Measurements from ENCODE around the gene GRIN2A.

GRIN2A gene

DNA sequence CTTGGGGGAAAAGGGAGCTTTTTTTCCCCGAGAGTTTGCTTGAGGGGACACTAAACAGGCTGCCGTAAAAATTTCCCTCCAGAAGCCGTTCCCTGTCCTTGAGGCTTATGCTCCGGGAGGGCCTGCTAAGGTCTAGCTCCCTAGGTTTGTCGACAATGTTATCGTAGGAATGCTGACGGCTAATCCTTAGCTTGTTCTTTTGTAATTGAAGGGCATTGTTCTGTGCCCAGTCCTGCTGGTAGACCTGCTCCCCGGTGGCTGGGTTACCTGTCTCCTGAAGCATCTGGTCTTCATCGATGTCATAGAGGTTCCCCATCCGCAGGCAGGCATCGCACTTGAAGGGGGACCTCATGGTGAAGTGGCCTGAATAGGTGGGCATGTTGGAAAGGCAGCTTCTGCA lies 418.7 kb downstream of the GRIN2A start:
- no peak for DNase-seq
- H3K36me3 ChIP-seq (replicated peaks; ENCODE audit: insufficient read depth, low read length): no peaks in the 10 kb centered on the region
- H3K4me2 ChIP-seq (ENCODE audit: low read depth, low read length): no peak overlapping the region
- no peaks in the 10 kb centered on the region for H3K9me3 ChIP-seq (replicated peaks; ENCODE audit: insufficient read depth, low read length)
- no peak overlapping the region for H2AFZ ChIP-seq (ENCODE audit: low read length)
- H3K9ac ChIP-seq (ENCODE audit: low read length): no peak overlapping the region
- TF ChIP-seq EZH2phosphoT487 (IDR thresholded peaks at IDR 0.05; ENCODE audit: low read length) (no peak), EZH2 (optimal IDR thresholded peaks at IDR 0.05; ENCODE audit: low read depth, low read length) (no peak)
- TF ChIP-seq, protein P1, sequence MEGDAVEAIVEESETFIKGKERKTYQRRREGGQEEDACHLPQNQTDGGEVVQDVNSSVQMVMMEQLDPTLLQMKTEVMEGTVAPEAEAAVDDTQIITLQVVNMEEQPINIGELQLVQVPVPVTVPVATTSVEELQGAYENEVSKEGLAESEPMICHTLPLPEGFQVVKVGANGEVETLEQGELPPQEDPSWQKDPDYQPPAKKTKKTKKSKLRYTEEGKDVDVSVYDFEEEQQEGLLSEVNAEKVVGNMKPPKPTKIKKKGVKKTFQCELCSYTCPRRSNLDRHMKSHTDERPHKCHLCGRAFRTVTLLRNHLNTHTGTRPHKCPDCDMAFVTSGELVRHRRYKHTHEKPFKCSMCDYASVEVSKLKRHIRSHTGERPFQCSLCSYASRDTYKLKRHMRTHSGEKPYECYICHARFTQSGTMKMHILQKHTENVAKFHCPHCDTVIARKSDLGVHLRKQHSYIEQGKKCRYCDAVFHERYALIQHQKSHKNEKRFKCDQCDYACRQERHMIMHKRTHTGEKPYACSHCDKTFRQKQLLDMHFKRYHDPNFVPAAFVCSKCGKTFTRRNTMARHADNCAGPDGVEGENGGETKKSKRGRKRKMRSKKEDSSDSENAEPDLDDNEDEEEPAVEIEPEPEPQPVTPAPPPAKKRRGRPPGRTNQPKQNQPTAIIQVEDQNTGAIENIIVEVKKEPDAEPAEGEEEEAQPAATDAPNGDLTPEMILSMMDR (IDR thresholded peaks at IDR 0.05; ENCODE audit: low read length): no peak
- H4K20me1 ChIP-seq (ENCODE audit: insufficient read depth, low read length): no peaks in the 10 kb centered on the region
- H3K4me1 ChIP-seq (ENCODE audit: low read length): no peaks in the 10 kb centered on the region
- H3K27ac ChIP-seq (ENCODE audit: low read length): no peak overlapping the region
- H3K4me3 ChIP-seq (ENCODE audit: low read length): no peak overlapping the region
- H3K9me2 ChIP-seq (replicated peaks; ENCODE audit: insufficient read depth, low read length): no peaks in the 10 kb centered on the region
- no peaks in the 10 kb centered on the region for H3F3A ChIP-seq (ENCODE audit: insufficient read depth, low read length)
- no peaks in the 10 kb centered on the region for H3K79me2 ChIP-seq (ENCODE audit: low read length)
- H3K27me3 ChIP-seq (replicated peaks; ENCODE audit: insufficient read depth, low read length): no peaks in the 10 kb centered on the region

DNA sequence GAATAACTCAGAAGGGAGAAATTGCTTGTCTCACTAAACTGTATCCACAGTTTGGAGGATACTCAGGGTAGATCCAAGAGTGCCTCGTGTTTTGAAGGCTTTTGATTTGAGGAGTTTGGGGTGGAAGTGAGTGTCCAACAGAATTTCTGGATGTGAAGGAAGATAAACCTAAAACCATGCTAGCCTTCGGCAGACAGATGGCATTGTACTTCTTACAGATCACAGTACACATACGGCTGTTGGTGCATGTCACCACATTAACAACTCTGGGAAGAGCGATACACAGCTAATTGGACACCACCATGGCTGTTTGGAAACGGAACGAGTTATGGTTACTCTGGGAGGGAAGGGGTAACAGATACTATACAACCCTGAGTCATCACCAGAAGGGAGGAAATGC lies 420.4 kb downstream of the GRIN2A start:
- H3K4me2 ChIP-seq (ENCODE audit: low read depth, low read length): no peak overlapping the region
- H2AFZ ChIP-seq (ENCODE audit: low read length): no peak overlapping the region
- no peak overlapping the region for H3K27ac ChIP-seq (ENCODE audit: low read length)
- no peak overlapping the region for H3K4me3 ChIP-seq (ENCODE audit: low read length)
- TF ChIP-seq EZH2phosphoT487 (IDR thresholded peaks at IDR 0.05; ENCODE audit: low read length) (no peak), EZH2 (optimal IDR thresholded peaks at IDR 0.05; ENCODE audit: low read depth, low read length) (no peak)
- TF ChIP-seq, protein P1 (IDR thresholded peaks at IDR 0.05; ENCODE audit: low read length): no peak
- H3K27me3 ChIP-seq (replicated peaks; ENCODE audit: insufficient read depth, low read length): no peaks in the 10 kb centered on the region
- no peaks in the 10 kb centered on the region for H3K9me2 ChIP-seq (replicated peaks; ENCODE audit: insufficient read depth, low read length)
- no peaks in the 10 kb centered on the region for H3K4me1 ChIP-seq (ENCODE audit: low read length)
- H3K36me3 ChIP-seq (replicated peaks; ENCODE audit: insufficient read depth, low read length): no peaks in the 10 kb centered on the region
- no peak overlapping the region for H3K9ac ChIP-seq (ENCODE audit: low read length)
- no peak for DNase-seq
- H3K79me2 ChIP-seq (ENCODE audit: low read length): no peaks in the 10 kb centered on the region
- no peaks in the 10 kb centered on the region for H3F3A ChIP-seq (ENCODE audit: insufficient read depth, low read length)
- H4K20me1 ChIP-seq (ENCODE audit: insufficient read depth, low read length): no peaks in the 10 kb centered on the region
- no peaks in the 10 kb centered on the region for H3K9me3 ChIP-seq (replicated peaks; ENCODE audit: insufficient read depth, low read length)

DNA sequence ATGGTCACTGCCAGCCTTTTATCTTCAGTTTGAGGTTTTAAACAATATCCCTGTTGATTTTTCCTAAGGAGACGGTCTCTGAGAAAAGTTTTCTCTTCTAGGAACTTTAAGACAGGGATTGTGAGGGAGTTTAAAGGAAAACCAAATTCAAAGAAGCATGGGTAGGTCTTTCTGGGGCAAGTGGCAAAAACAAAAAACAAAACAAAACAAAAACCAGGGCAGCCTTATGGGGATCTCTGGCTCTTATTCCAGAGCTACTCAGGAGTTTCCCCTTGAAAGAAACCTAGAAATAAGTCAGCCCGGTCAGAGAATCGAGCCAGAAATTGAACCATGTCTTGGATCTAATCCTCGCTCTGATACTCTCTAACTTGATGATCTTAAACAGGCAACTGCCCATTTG lies 424.5 kb downstream of the GRIN2A start:
- Histone ChIP-seq H3K4me1 (ENCODE audit: low read length) (no peaks in the 10 kb centered on the region), H3K36me3 (replicated peaks; ENCODE audit: insufficient read depth, low read length) (no peaks in the 10 kb centered on the region), H3K27me3 (replicated peaks; ENCODE audit: insufficient read depth, low read length) (no peaks in the 10 kb centered on the region), H4K20me1 (ENCODE audit: insufficient read depth, low read length) (no peaks in the 10 kb centered on the region), H3K27ac (ENCODE audit: low read length) (no peak overlapping the region), H3F3A (ENCODE audit: insufficient read depth, low read length) (no peaks in the 10 kb centered on the region), H3K9me3 (replicated peaks; ENCODE audit: insufficient read depth, low read length) (no peaks in the 10 kb centered on the region), H3K4me2 (ENCODE audit: low read depth, low read length) (no peak overlapping the region), H3K4me3 (ENCODE audit: low read length) (no peak overlapping the region), H3K9ac (ENCODE audit: low read length) (no peak overlapping the region), H2AFZ (ENCODE audit: low read length) (no peak overlapping the region), H3K9me2 (replicated peaks; ENCODE audit: insufficient read depth, low read length) (no peaks in the 10 kb centered on the region), H3K79me2 (ENCODE audit: low read length) (no peaks in the 10 kb centered on the region)
- TF ChIP-seq EZH2 (optimal IDR thresholded peaks at IDR 0.05; ENCODE audit: low read depth, low read length): no peak
- TF ChIP-seq EZH2phosphoT487 (IDR thresholded peaks at IDR 0.05; ENCODE audit: low read length): no peak
- TF ChIP-seq, protein P1 (IDR thresholded peaks at IDR 0.05; ENCODE audit: low read length): no peak
- no peak for DNase-seq
